H1 (cell line): Measurements from ENCODE around the gene NDRG4. TPM values are rescaled to one million over a fixed set of nuclear protein-coding genes. Genes with fewer than 3 reads are reported as not detected.

ENCODE experiments used
- CTCF ChIA-PET: fragments of 300-600 bp; sonication (Branson Sonifier 250); formaldehyde crosslinking; loops from one replicate; lab custom pipeline; 2021; ENCODE audit not compliant: partially characterized antibody; lab: Charles Lee
- POLR2A ChIA-PET: fragments of 300-600 bp; sonication (Branson Sonifier 250); formaldehyde crosslinking; loops from one replicate; lab custom pipeline; 2021; ENCODE audit warnings: inconsistent platforms; ENCODE audit not compliant: partially characterized antibody; lab: Charles Lee
- DNase-seq, 2 experiments: peaks; one replicate each; pipeline versions ENCODE4 v3.0.0 to v3.0.0-alpha.2; 2010 to 2022; ENCODE audit warnings: low spot score in 2 of 2, low read depth in 1 of 2, mixed read lengths in 1 of 2
- FAIRE-seq: peaks from 2 replicates; lab custom pipeline; 2011; peaks lifted over from hg19 to GRCh38; lab: Jason Lieb, UNC
- H2AFZ ChIP-seq: 2 replicates; pipeline ENCODE4 v1.8.1; 2012; ENCODE audit warnings: low read length, inconsistent platforms
- H2AK5ac ChIP-seq: 2 replicates; pipeline ENCODE4 v1.6.1; 2013; ENCODE audit warnings: low read depth, low read length
- H2BK120ac ChIP-seq: replicated peaks from 2 replicates; pipeline ENCODE3; 2013; ENCODE audit warnings: low read depth, low read length, inconsistent platforms
- H2BK12ac ChIP-seq: 2 replicates; pipeline ENCODE4 v1.6.1; 2013; ENCODE audit warnings: low read depth, low read length
- H2BK15ac ChIP-seq: 2 replicates; pipeline ENCODE4 v1.6.1; 2013; ENCODE audit warnings: low read length
- H2BK20ac ChIP-seq: 2 replicates; pipeline ENCODE4 v1.6.1; 2013; ENCODE audit warnings: low read length
- H2BK5ac ChIP-seq: 2 replicates; pipeline ENCODE4 v1.6.1; 2013; ENCODE audit warnings: low read depth, low read length
- H3K14ac ChIP-seq: 2 replicates; pipeline ENCODE4 v1.6.1; 2013; ENCODE audit warnings: inconsistent platforms; ENCODE audit not compliant: insufficient read length
- H3K18ac ChIP-seq: 2 replicates; pipeline ENCODE4 v1.6.1; 2013; ENCODE audit warnings: low read length; ENCODE audit errors: extremely low read depth
- H3K23ac ChIP-seq: 2 replicates; pipeline ENCODE4 v1.6.1; 2013; ENCODE audit warnings: inconsistent platforms; ENCODE audit not compliant: insufficient read length
- H3K23me2 ChIP-seq: 2 replicates; pipeline ENCODE4 v1.6.1; 2013; ENCODE audit warnings: low read depth, low read length
- H3K27ac ChIP-seq: 2 replicates; pipeline ENCODE4 v1.6.1; 2011; ENCODE audit warnings: low read depth, low read length, inconsistent platforms
- H3K27me3 ChIP-seq, 4 experiments: replicated peaks in 1 of 4; 1 replicate in 1 of 4; 2 replicates in 3 of 4; pipeline versions ENCODE4 v1.6.1 to v1.8.1; 2011 to 2013; ENCODE audit warnings: low read length in 3 of 4, mild to moderate bottlenecking in 3 of 4, inconsistent platforms in 2 of 4, mixed read lengths in 2 of 4, moderate library complexity in 1 of 4; ENCODE audit not compliant: control insufficient read depth in 3 of 4, insufficient read depth in 3 of 4; ENCODE audit errors: extremely low read depth in 1 of 4
- H3K36me3 ChIP-seq, 4 experiments: 2 replicates each; pipeline versions ENCODE4 v1.6.1 to v1.8.1; 2011 to 2013; ENCODE audit warnings: mild to moderate bottlenecking in 4 of 4, low read length in 3 of 4, moderate library complexity in 2 of 4, control low read depth in 1 of 4, inconsistent platforms in 1 of 4; ENCODE audit not compliant: insufficient read depth in 4 of 4, control insufficient read depth in 2 of 4
- H3K4ac ChIP-seq: replicated peaks from 2 replicates; pipeline ENCODE3; 2013; ENCODE audit warnings: low read length, low read depth, mixed read lengths, inconsistent platforms; ENCODE audit not compliant: insufficient read length
- H3K4me1 ChIP-seq, 4 experiments: replicated peaks in 1 of 4; 1 replicate in 1 of 4; 2 replicates in 3 of 4; pipeline versions ENCODE4 v1.6.1 to v1.8.1; 2011 to 2013; ENCODE audit warnings: low read length in 3 of 4, inconsistent platforms in 2 of 4, mixed read lengths in 1 of 4; ENCODE audit not compliant: insufficient read depth in 4 of 4, control insufficient read depth in 3 of 4
- H3K4me2 ChIP-seq, 2 experiments: 2 replicates each; pipeline versions ENCODE4 v1.6.1 to v1.8.1; 2011 to 2013; ENCODE audit warnings: low read depth in 2 of 2, low read length in 2 of 2, control low read depth in 1 of 2, inconsistent platforms in 1 of 2, mild to moderate bottlenecking in 1 of 2; ENCODE audit not compliant: insufficient read depth in 1 of 2
- H3K4me3 ChIP-seq, 4 experiments: fragments of 200-600, 300-600 bp in 1 of 4; sonication (generic), shearing (Covaris generic), sonication (Bioruptor Twin) in 1 of 4; 2 replicates each; pipeline versions ENCODE4 v1.5.1 to v1.8.1; 2011 to 2016; ENCODE audit warnings: low read length in 4 of 4, low read depth in 3 of 4, control low read depth in 2 of 4, inconsistent platforms in 2 of 4, mild to moderate bottlenecking in 2 of 4, mixed read lengths in 1 of 4, moderate library complexity in 1 of 4; ENCODE audit not compliant: insufficient read depth in 2 of 4; ENCODE audit errors: extremely low read depth in 1 of 4
- H3K56ac ChIP-seq: replicated peaks from 2 replicates; pipeline ENCODE3; 2013; ENCODE audit warnings: low read depth, mild to moderate bottlenecking, mixed read lengths, low read length, inconsistent platforms; ENCODE audit not compliant: insufficient read length
- H3K79me1 ChIP-seq: 2 replicates; pipeline ENCODE4 v1.6.1; 2013; ENCODE audit warnings: low read depth, low read length, control low read depth
- H3K79me2 ChIP-seq, 2 experiments: 2 replicates each; pipeline versions ENCODE4 v1.6.1 to v1.8.1; 2012 to 2013; ENCODE audit warnings: low read length in 2 of 2, mild to moderate bottlenecking in 2 of 2, inconsistent platforms in 1 of 2; ENCODE audit not compliant: insufficient read depth in 2 of 2, control insufficient read depth in 1 of 2
- H3K9ac ChIP-seq, 4 experiments: replicated peaks in 1 of 4; 1 replicate in 1 of 4; 2 replicates in 3 of 4; pipeline versions ENCODE4 v1.6.1 to v1.8.1; 2011 to 2013; ENCODE audit warnings: low read depth in 3 of 4, low read length in 3 of 4, control low read depth in 2 of 4, mild to moderate bottlenecking in 2 of 4, moderate library complexity in 2 of 4, inconsistent platforms in 1 of 4; ENCODE audit errors: extremely low read depth in 1 of 4
- H3K9me3 ChIP-seq, 2 experiments: 2 replicates each; pipeline versions ENCODE4 v1.6.1 to v1.8.1; 2012 to 2013; ENCODE audit warnings: mild to moderate bottlenecking in 2 of 2, moderate library complexity in 2 of 2, control low read depth in 1 of 2, inconsistent platforms in 1 of 2, low read depth in 1 of 2, low read length in 1 of 2, mixed read lengths in 1 of 2; ENCODE audit not compliant: insufficient read depth in 2 of 2
- H4K20me1 ChIP-seq, 2 experiments: replicated peaks in 1 of 2; 2 replicates each; pipeline versions ENCODE3 to v1.8.1; 2011 to 2013; ENCODE audit warnings: inconsistent platforms in 2 of 2, low read length in 2 of 2, mild to moderate bottlenecking in 1 of 2; ENCODE audit not compliant: insufficient read depth in 2 of 2, control insufficient read depth in 1 of 2
- H4K5ac ChIP-seq: 2 replicates; pipeline ENCODE4 v1.6.1; 2013; ENCODE audit warnings: low read length, low read depth, mixed read lengths, inconsistent platforms; ENCODE audit not compliant: insufficient read length
- H4K8ac ChIP-seq: 2 replicates; pipeline ENCODE4 v1.8.0; 2013; ENCODE audit warnings: mild to moderate bottlenecking, moderate library complexity, low read length, inconsistent platforms; ENCODE audit not compliant: insufficient read depth; ENCODE audit errors: extremely low read depth
- H4K91ac ChIP-seq: replicated peaks from 2 replicates; pipeline ENCODE3; 2013; ENCODE audit warnings: low read length, mixed read lengths, inconsistent platforms; ENCODE audit not compliant: insufficient read length
- WGBS, 2 experiments: shearing (Covaris generic) in 1 of 2; methylation state at CpG; one replicate each; pipeline versions ENCODE4 v1.1.6 to v1.1.7; 2013 to 2015; ENCODE audit warnings: low lambda C conversion rate in 2 of 2, mixed read lengths in 2 of 2, inconsistent platforms in 1 of 2, low coverage in 1 of 2, missing lambda C conversion rate in 1 of 2; ENCODE audit not compliant: insufficient replicate concordance in 2 of 2, insufficient coverage in 1 of 2, insufficient read length in 1 of 2; ENCODE audit errors: extremely low coverage in 1 of 2, missing lambda C conversion rate in 1 of 2; 5-methylcytosine and 5-hydroxymethylcytosine counted together
- polyA plus RNA-seq, 7 experiments: library from polyadenylated mRNA; depleted of rRNA in 3 of 7; stranded (reverse) in 5 of 7; unstranded in 2 of 7; fragments of >200 nt in 5 of 7; fragments of 200-250 nt in 2 of 7; gene quantifications; 1 replicate in 5 of 7; 2 replicates in 1 of 7; 4 replicates in 1 of 7; pipeline versions ENCODE4 v1.2.1 to v1.2.3, GENCODE V29; 2011 to 2013; ENCODE audit warnings: missing spikeins in 2 of 7, mixed read lengths in 2 of 7
- total RNA-seq: library from RNA; stranded (reverse); fragmentation: NEBNext Ultra II Directional; extraction: Animal tissue kit (Norgen Biotek cat#: 25700); gene quantifications from 2 replicates; pipeline ENCODE4 v1.2.1, GENCODE V29; 2021
- TF ChIP-seq, protein P1 (sequence below), 3 experiments: IDR thresholded peaks; 1 replicate in 2 of 3; 2 replicates in 1 of 3; pipeline versions ENCODE4 v1.5.1 to v1.6.1; 2011; ENCODE audit warnings: low read length in 3 of 3, mild to moderate bottlenecking in 3 of 3, inconsistent platforms in 2 of 3, low read depth in 1 of 3, moderate library complexity in 1 of 3; ENCODE audit not compliant: insufficient read depth in 1 of 3; ENCODE audit errors: control extremely low read depth in 1 of 3

Gene NDRG4
- total and polyA plus RNA-seq, 2 of the 8 experiments (the other 6 are each of a cell fraction or from before 2014, with no cell fraction given) = 20.8 to 30.9 TPM

DNA sequence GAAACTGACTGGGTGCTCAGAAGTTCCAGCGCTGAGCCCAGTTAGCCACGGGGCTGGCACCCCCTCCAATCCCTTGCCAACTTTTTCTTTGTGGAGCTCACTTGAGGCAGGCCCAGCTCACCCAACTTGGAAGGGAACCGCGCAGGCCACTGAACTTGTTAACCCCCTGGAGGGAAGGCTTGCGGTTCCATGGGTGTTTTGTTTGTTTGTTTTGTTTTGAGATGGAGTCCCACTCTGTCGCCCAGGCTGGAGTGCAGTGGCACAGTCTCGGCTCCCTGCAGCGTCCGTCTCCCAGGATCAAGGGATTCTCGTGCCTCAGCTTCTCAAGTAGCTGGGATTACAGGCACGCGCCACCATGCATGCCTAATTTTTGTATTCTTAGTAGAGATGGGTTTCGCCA lies 34.1 kb upstream of the NDRG4 start:
- Histone ChIP-seq H3K4me3 (peak overlapping the region in 2 of 4 experiments; percentile 54 to 79; a peak in 1 of 8 replicates), H3K4me2 (peak overlapping the region; percentile 90 to 95; a peak in 3 of 4 replicates)
- POLR2A ChIA-PET = no interaction called here
- TF ChIP-seq, protein P1, sequence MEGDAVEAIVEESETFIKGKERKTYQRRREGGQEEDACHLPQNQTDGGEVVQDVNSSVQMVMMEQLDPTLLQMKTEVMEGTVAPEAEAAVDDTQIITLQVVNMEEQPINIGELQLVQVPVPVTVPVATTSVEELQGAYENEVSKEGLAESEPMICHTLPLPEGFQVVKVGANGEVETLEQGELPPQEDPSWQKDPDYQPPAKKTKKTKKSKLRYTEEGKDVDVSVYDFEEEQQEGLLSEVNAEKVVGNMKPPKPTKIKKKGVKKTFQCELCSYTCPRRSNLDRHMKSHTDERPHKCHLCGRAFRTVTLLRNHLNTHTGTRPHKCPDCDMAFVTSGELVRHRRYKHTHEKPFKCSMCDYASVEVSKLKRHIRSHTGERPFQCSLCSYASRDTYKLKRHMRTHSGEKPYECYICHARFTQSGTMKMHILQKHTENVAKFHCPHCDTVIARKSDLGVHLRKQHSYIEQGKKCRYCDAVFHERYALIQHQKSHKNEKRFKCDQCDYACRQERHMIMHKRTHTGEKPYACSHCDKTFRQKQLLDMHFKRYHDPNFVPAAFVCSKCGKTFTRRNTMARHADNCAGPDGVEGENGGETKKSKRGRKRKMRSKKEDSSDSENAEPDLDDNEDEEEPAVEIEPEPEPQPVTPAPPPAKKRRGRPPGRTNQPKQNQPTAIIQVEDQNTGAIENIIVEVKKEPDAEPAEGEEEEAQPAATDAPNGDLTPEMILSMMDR (IDR thresholded peaks at IDR 0.05; ENCODE audit: control extremely low read depth in 1 of 3, insufficient read depth in 1 of 3, low read depth in 1 of 3, low read length in 3 of 3) = no peak

More for the DNA sequence above, 34.1 kb upstream of the NDRG4 start:
- H3K27ac ChIP-seq = no peak overlapping the region
- H4K91ac ChIP-seq = no peak overlapping the region
- no peak overlapping the region for H2BK20ac ChIP-seq
- H2AK5ac ChIP-seq = no peak overlapping the region
- no peaks in the 10 kb centered on the region for H4K20me1 ChIP-seq
- peaks cover 27 to 54% (median 48%) of the 10 kb centered on the region in 4 experiments for H3K27me3 ChIP-seq
- no peaks in the 10 kb centered on the region for H3K79me1 ChIP-seq
- FAIRE-seq (no peak), DNase-seq (no peak)
- H2BK15ac ChIP-seq = no peak overlapping the region
- no peak overlapping the region for H4K8ac ChIP-seq
- no peak overlapping the region for H3K56ac ChIP-seq
- H2BK12ac ChIP-seq = no peak overlapping the region
- WGBS, 2 experiments = 85% methylated on average over 12 of the region's 13 CpGs; no CpG with 5 or more reads in 1 of the 2 experiments
- H3K79me2 ChIP-seq = no peaks in the 10 kb centered on the region
- H4K5ac ChIP-seq = no peak overlapping the region
- peaks cover 0 to 19% (median 7%) of the 10 kb centered on the region in 4 experiments; a peak in 6 of 7 replicates for H3K4me1 ChIP-seq
- no peak overlapping the region for H3K9ac ChIP-seq
- H3K9me3 ChIP-seq = no peaks in the 10 kb centered on the region
- peaks cover 0 to 3% (median 0%) of the 10 kb centered on the region in 4 experiments; a peak in 1 of 8 replicates for H3K36me3 ChIP-seq
- peaks cover 19% of the 10 kb centered on the region for H3K23me2 ChIP-seq
- no peak overlapping the region for H3K14ac ChIP-seq
- no peak overlapping the region for H3K4ac ChIP-seq
- H3K18ac ChIP-seq = no peak overlapping the region
- CTCF ChIA-PET = interaction anchor here (0.6 to 2.7 kb wide), 15 partner anchors 8 to 166 kb away, joined by 3 to 11 read pairs (median 4); no protein-coding TSS in a partner anchor
- H2BK5ac ChIP-seq = no peak overlapping the region
- H2BK120ac ChIP-seq = no peak overlapping the region
- H2AFZ ChIP-seq = no peak overlapping the region
- no peak overlapping the region for H3K23ac ChIP-seq
